ENCODE data around the gene SPDYE16. TPM values are rescaled to one million over a fixed set of nuclear protein-coding genes. Genes with fewer than 3 reads are reported as not detected.
A peak's percentile ranks its signal among the peaks of the same experiment; 100 is the strongest.
"Not testable (repeated sequence)": the region's sequence is repeated elsewhere in the genome, so short reads cannot be mapped to it uniquely, and the experiment has no call there.

The SPDYE16 gene
- total RNA-seq, 2 experiments from 2014 or later: 0.53 TPM; not detected in 1

GRCh38 chr7:76512941-76513816 is 29.9 kb downstream of the SPDYE16 start:
- Mint-ChIP-seq H3K27ac (no peak overlapping the region), H3K4me1 (ENCODE audit: low read depth) (no peaks in the 10 kb centered on the region), H3K9me3 (no peaks in the 10 kb centered on the region), H3K4me3 (no peak overlapping the region), H3K36me3 (ENCODE audit: low read depth) (no peaks in the 10 kb centered on the region), H3K27me3 (no peaks in the 10 kb centered on the region)
- Histone ChIP-seq H3K36me3 (ENCODE audit: insufficient read depth, low read length) (no peaks in the 10 kb centered on the region), H3K27me3 (ENCODE audit: control insufficient read depth in 1 of 2, insufficient read depth in 2 of 2, low read length in 2 of 2) (no peaks in the 10 kb centered on the region), H3K4me1 (ENCODE audit: insufficient read depth, low read length) (peaks cover 4% of the 10 kb centered on the region), H3K4me3 (ENCODE audit: low read length) (no peak overlapping the region), H3K9me3 (ENCODE audit: control insufficient read depth in 1 of 2, insufficient read depth in 1 of 2, low read length in 2 of 2) (no peaks in the 10 kb centered on the region), H3K27ac (ENCODE audit: low read depth in 1 of 2, low read length in 2 of 2) (no peak overlapping the region)
- ChIA-PET POLR2A (no interaction called here), CTCF (no interaction called here)
- intact Hi-C loops (cut with DNase I, micrococcal nuclease): loop anchor here in 1 of 2 experiments (10.0 kb wide), 1 partner anchor 732 kb away; no protein-coding TSS in a partner anchor
- peak in 2 of 14 experiments; percentile 20 to 30 for DNase-seq
- ATAC-seq (ENCODE audit: poor library complexity): no peak
- TF ChIP-seq CTCF (IDR thresholded peaks at IDR 0.05): no peak

GRCh38 chr7:76511911-76512885 is 30.9 kb downstream of the SPDYE16 start:
- not testable (repeated sequence) for H3K4me3 ChIP-seq (ENCODE audit: low read length)

GRCh38 chr7:76511200-76511910 is 31.7 kb downstream of the SPDYE16 start:
- ATAC-seq (ENCODE audit: poor library complexity); CTCF ChIA-PET; H3K4me3 ChIP-seq (ENCODE audit: low read length); H3K4me1 ChIP-seq (ENCODE audit: insufficient read depth, low read length); H3K27me3 ChIP-seq (ENCODE audit: control insufficient read depth in 1 of 2, insufficient read depth in 2 of 2, low read length in 2 of 2); H3K4me3 Mint-ChIP-seq; H3K27me3 Mint-ChIP-seq; H3K9me3 ChIP-seq (ENCODE audit: control insufficient read depth in 1 of 2, insufficient read depth in 1 of 2, low read length in 2 of 2); H3K9me3 Mint-ChIP-seq; POLR2A ChIA-PET; H3K27ac ChIP-seq (ENCODE audit: low read depth in 1 of 2, low read length in 2 of 2); H3K36me3 ChIP-seq (ENCODE audit: insufficient read depth, low read length); H3K27ac Mint-ChIP-seq; H3K4me1 Mint-ChIP-seq (ENCODE audit: low read depth); H3K36me3 Mint-ChIP-seq (ENCODE audit: low read depth): not testable (repeated sequence)
- intact Hi-C loops (cut with DNase I, micrococcal nuclease): loop anchor here in 1 of 2 experiments (10.0 kb wide), 1 partner anchor 733 kb away; no protein-coding TSS in a partner anchor
- DNase-seq: peak in 2 of 14 experiments; percentile 0 to 15

More at GRCh38 chr7:76511911-76512885, 30.9 kb downstream of the SPDYE16 start:
- H3K4me1 Mint-ChIP-seq (ENCODE audit: low read depth); H3K9me3 ChIP-seq (ENCODE audit: control insufficient read depth in 1 of 2, insufficient read depth in 1 of 2, low read length in 2 of 2); H3K27me3 ChIP-seq (ENCODE audit: control insufficient read depth in 1 of 2, insufficient read depth in 2 of 2, low read length in 2 of 2); ATAC-seq (ENCODE audit: poor library complexity); H3K4me3 Mint-ChIP-seq; H3K36me3 Mint-ChIP-seq (ENCODE audit: low read depth); H3K27ac ChIP-seq (ENCODE audit: low read depth in 1 of 2, low read length in 2 of 2); CTCF ChIA-PET; H3K36me3 ChIP-seq (ENCODE audit: insufficient read depth, low read length); POLR2A ChIA-PET; H3K27me3 Mint-ChIP-seq; H3K4me1 ChIP-seq (ENCODE audit: insufficient read depth, low read length); H3K27ac Mint-ChIP-seq; H3K9me3 Mint-ChIP-seq: not testable (repeated sequence)
- intact Hi-C loops (cut with DNase I, micrococcal nuclease): loop anchor here in 1 of 2 experiments (10.0 kb wide), 1 partner anchor 733 kb away; no protein-coding TSS in a partner anchor
- DNase-seq: peak in 2 of 14 experiments; percentile 1 to 12
